SU-DHL-6 (cell line): ENCODE data around the gene NPM1.
A peak's percentile ranks its signal among the peaks of the same experiment; 100 is the strongest.

Experiments used
- H2AFZ ChIP-seq: fragments of 200-600 bp; sonication (generic); 2 replicates; pipeline ENCODE4 v1.6.1; 2014; ENCODE audit warnings: low read depth, mild to moderate bottlenecking, moderate library complexity, mixed read lengths, antibody characterized with exemption, low read length; ENCODE audit not compliant: severe bottlenecking
- H3F3A ChIP-seq: fragments of 200-600 bp; shearing (Covaris generic); 2 replicates; pipeline ENCODE4 v1.6.0; 2016; ENCODE audit warnings: antibody characterized with exemption, mild to moderate bottlenecking; ENCODE audit not compliant: insufficient read depth
- H3K27ac ChIP-seq: fragments of 200-600 bp; sonication (generic); 2 replicates; pipeline ENCODE4 v1.5.1; 2016; ENCODE audit warnings: low read depth, mild to moderate bottlenecking, low read length, moderate library complexity, mixed read lengths
- H3K27me3 ChIP-seq: fragments of 200-600 bp; sonication (generic), shearing (Covaris generic); 2 replicates; pipeline ENCODE4 v1.6.0; 2014; ENCODE audit warnings: mild to moderate bottlenecking, low read length
- H3K36me3 ChIP-seq: fragments of 200-600 bp; sonication (generic); 2 replicates; pipeline ENCODE4 v1.6.1; 2014; ENCODE audit warnings: mild to moderate bottlenecking, low read length, mixed read lengths
- H3K4me2 ChIP-seq: fragments of 300-600, 200-600 bp; shearing (Covaris generic), sonication (generic); 2 replicates; pipeline ENCODE4 v1.6.0; 2014; ENCODE audit warnings: low read length, low read depth, mild to moderate bottlenecking; ENCODE audit not compliant: poor library complexity, severe bottlenecking
- H3K4me3 ChIP-seq: fragments of 200-600 bp; sonication (generic); 2 replicates; pipeline ENCODE4 v1.5.1; 2014; ENCODE audit warnings: antibody characterized with exemption, low read length, mild to moderate bottlenecking, mixed read lengths; ENCODE audit not compliant: insufficient read depth, poor library complexity, severe bottlenecking
- H3K79me2 ChIP-seq: fragments of 200-600 bp; sonication (generic); 2 replicates; pipeline ENCODE4 v1.6.1; 2014; ENCODE audit warnings: mild to moderate bottlenecking, low read length, moderate library complexity; ENCODE audit not compliant: insufficient read depth
- H3K9ac ChIP-seq: fragments of 200-600 bp; sonication (generic); 2 replicates; pipeline ENCODE4 v1.7.0; 2014; ENCODE audit warnings: mild to moderate bottlenecking, low read length
- H3K9me2 ChIP-seq: fragments of 200-600 bp; sonication (generic); replicated peaks from 2 replicates; pipeline ENCODE4 v1.6.1; 2014; ENCODE audit warnings: low read length; ENCODE audit not compliant: insufficient read depth
- H3K9me3 ChIP-seq: fragments of 200-600 bp; sonication (generic); 2 replicates; pipeline ENCODE4 v1.6.1; 2014; ENCODE audit warnings: low read length, mixed read lengths; ENCODE audit not compliant: insufficient read depth
- H4K20me1 ChIP-seq: fragments of 200-600 bp; sonication (generic); 2 replicates; pipeline ENCODE4 v1.6.1; 2014; ENCODE audit warnings: low read depth, mild to moderate bottlenecking, antibody characterized with exemption, low read length, moderate library complexity, mixed read lengths
- EZH2phosphoT487 ChIP-seq: fragments of 200-600 bp; sonication (generic), shearing (Covaris generic); conservative IDR thresholded peaks from 2 replicates; pipeline ENCODE4 v1.6.1; 2018; ENCODE audit warnings: mild to moderate bottlenecking, antibody characterized with exemption, low read length, moderate library complexity, mixed read lengths
- TF ChIP-seq, protein P1 (sequence below): fragments of 200-600 bp; sonication (generic); IDR thresholded peaks from one replicate; pipeline ENCODE4 v1.5.1; 2017; ENCODE audit warnings: antibody characterized with exemption, mild to moderate bottlenecking, low read length, moderate library complexity; ENCODE audit not compliant: insufficient read depth, poor library complexity, severe bottlenecking

The NPM1 gene

DNA sequence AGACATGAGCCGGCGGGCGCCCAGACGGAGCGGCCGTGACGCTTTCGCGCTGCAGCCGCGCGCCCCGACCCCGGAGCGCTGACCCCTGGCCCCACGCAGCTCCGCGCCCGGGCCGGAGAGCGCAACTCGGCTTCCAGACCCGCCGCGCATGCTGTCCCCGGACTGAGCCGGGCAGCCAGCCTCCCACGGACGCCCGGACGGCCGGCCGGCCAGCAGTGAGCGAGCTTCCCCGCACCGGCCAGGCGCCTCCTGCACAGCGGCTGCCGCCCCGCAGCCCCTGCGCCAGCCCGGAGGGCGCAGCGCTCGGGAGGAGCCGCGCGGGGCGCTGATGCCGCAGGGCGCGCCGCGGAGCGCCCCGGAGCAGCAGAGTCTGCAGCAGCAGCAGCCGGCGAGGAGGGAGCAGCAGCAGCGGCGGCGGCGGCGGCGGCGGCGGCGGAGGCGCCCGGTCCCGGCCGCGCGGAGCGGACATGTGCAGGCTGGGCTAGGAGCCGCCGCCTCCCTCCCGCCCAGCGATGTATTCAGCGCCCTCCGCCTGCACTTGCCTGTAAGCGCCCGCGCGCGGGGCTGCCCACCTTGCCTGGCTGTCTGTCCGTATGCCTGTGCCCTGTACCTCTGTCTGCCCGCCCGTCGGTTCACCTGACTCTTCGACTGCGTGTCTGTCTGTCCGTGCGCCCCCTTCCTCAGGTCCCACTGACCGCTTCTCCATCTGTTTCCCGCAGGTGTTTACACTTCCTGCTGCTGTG is 32.2 kb downstream of the NPM1 start:
- Histone ChIP-seq H4K20me1 (no peaks in the 10 kb centered on the region), H3K27ac (no peak overlapping the region), H3K9ac (peak overlapping the region; percentile 27; the same call in 1 of the 2 replicates), H3K9me3 (no peaks in the 10 kb centered on the region), H3K4me2 (peak overlapping the region; percentile 68), H3K4me3 (peak overlapping the region; percentile 44), H2AFZ (no peak overlapping the region), H3K27me3 (no peaks in the 10 kb centered on the region), H3K9me2 (no peaks in the 10 kb centered on the region), H3K36me3 (no peaks in the 10 kb centered on the region), H3F3A (peaks cover 31% of the 10 kb centered on the region), H3K79me2 (no peaks in the 10 kb centered on the region)
- TF ChIP-seq EZH2phosphoT487: no peak
- TF ChIP-seq, protein P1, sequence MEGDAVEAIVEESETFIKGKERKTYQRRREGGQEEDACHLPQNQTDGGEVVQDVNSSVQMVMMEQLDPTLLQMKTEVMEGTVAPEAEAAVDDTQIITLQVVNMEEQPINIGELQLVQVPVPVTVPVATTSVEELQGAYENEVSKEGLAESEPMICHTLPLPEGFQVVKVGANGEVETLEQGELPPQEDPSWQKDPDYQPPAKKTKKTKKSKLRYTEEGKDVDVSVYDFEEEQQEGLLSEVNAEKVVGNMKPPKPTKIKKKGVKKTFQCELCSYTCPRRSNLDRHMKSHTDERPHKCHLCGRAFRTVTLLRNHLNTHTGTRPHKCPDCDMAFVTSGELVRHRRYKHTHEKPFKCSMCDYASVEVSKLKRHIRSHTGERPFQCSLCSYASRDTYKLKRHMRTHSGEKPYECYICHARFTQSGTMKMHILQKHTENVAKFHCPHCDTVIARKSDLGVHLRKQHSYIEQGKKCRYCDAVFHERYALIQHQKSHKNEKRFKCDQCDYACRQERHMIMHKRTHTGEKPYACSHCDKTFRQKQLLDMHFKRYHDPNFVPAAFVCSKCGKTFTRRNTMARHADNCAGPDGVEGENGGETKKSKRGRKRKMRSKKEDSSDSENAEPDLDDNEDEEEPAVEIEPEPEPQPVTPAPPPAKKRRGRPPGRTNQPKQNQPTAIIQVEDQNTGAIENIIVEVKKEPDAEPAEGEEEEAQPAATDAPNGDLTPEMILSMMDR: no peak

DNA sequence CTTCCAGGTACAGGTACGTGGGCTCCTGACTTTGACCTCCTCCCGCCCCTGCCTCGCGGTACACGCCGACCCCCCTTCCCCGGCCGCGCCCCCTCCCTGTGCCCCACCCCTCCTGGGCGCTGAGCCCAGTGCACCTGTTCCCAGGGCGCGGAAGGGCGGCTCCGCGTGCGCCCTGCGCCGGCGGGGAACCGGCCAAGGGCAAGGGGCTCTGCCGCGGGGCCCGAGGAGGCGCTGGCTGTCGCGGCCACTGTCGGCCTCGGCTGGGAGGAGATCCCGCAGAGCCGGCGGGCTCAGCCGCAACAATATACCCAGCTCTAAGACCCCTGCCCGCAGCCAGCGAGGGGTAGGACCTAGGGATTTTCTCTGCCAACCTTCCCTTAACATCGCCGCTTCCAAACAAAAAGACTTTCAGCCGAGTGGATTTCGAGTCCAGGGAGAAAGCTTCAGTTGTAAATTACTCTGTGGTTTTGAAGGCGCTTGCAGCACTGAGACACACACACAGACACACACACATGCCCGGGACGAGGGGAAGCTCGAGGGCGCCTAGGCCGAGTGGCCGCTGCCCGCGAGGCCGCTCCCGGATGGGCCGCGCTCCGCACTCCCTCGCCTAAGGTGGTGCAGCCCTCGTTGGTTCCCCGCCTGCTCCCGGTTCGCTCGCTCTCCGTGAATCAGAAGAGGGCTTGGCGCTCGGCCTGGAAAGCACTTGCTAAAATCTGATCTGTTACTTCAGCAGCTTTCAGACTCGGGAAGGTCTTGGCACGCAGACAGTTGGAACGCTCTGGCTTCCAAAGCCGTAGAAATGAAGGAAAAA is 33.0 kb downstream of the NPM1 start:
- Histone ChIP-seq H3K27me3 (no peaks in the 10 kb centered on the region), H3F3A (peaks cover 26% of the 10 kb centered on the region), H3K79me2 (no peaks in the 10 kb centered on the region), H3K27ac (no peak overlapping the region), H2AFZ (no peak overlapping the region), H3K36me3 (no peaks in the 10 kb centered on the region), H3K4me2 (peak overlapping the region; percentile 68), H3K9me3 (no peaks in the 10 kb centered on the region), H4K20me1 (no peaks in the 10 kb centered on the region), H3K9me2 (no peaks in the 10 kb centered on the region), H3K9ac (no peak overlapping the region), H3K4me3 (no peak overlapping the region)
- TF ChIP-seq, protein P1: no peak
- TF ChIP-seq EZH2phosphoT487: no peak

DNA sequence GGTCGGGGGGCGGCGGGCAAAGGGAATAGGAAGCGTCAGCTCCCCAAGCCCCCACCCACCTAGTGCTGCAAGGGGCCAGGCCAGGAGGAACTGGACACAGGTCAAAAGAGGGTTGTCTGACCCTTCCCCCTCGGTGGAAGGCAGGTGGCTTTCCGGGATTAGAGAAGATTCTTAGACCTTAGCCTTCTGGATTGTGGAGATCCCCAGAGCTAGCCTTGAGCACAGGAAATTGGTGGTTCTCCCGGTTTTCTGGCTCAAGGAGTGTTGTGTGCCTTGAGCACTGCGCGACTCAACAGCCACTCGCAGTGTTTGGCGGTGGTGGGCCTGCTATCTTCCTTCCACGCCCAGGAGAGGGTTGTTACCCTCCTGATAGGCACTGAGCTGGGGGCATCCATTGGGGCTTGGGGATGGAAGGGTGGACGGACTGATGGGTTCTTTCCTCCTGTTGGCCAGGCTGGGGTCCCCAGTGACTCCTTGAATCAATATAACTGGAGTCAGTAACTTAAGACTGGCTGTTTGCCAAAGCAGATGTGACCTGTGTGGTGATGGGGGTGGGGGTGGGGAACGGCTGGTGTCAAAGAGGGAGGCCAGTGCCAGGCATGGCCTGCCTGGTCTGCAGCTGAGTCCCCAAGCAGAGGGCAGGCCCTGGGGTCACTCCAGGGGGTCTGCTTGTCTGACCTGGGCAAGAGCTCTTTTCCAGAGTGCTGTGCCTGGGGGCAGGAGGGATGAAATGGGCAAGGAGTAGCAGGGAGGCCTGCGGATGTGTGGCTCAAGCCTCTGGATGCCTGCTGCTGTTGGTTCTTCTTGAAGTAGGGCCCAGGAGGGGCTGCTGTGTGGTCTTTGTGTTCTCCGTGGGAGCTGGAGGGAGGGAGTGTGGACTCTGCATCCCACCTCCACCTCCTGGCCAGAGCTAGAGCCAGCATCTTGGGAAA is 33.9 kb downstream of the NPM1 start:
- no peak overlapping the region for H2AFZ ChIP-seq
- no peak overlapping the region for H3K4me3 ChIP-seq
- H3K9me3 ChIP-seq: no peaks in the 10 kb centered on the region
- no peak overlapping the region for H3K4me2 ChIP-seq
- no peak overlapping the region for H3K27ac ChIP-seq
- H3K36me3 ChIP-seq: no peaks in the 10 kb centered on the region
- no peaks in the 10 kb centered on the region for H3K79me2 ChIP-seq
- H3K9me2 ChIP-seq: no peaks in the 10 kb centered on the region
- no peaks in the 10 kb centered on the region for H4K20me1 ChIP-seq
- no peak for TF ChIP-seq EZH2phosphoT487
- TF ChIP-seq, protein P1: no peak
- H3F3A ChIP-seq: peaks cover 17% of the 10 kb centered on the region; the same call in 1 of the 2 replicates
- no peak overlapping the region for H3K9ac ChIP-seq
- no peaks in the 10 kb centered on the region for H3K27me3 ChIP-seq
